Ascending aorta (tissue), 2 donors: ENCODE measurements around the gene GJA4. TPM values are rescaled to one million over a fixed set of nuclear protein-coding genes. Genes with fewer than 3 reads are reported as not detected.
"Not testable (repeated sequence)": the region's sequence is repeated elsewhere in the genome, so short reads cannot be mapped to it uniquely, and the experiment has no call there.

Experiments used
- DNase-seq, 2 donors: peaks; one replicate each; pipeline ENCODE4 v3.0.0-alpha.2; 2019; ENCODE audit warnings: low spot score in 2 of 2
- H3K27ac ChIP-seq, 2 donors: fragments of 200-600 bp; sonication (generic); one replicate each; pipeline ENCODE4 v1.5.1; 2016 to 2017; ENCODE audit warnings: mild to moderate bottlenecking in 1 of 2
- H3K27me3 ChIP-seq: fragments of 200-600 bp; sonication (generic); one replicate; pipeline ENCODE4 v1.5.1; 2017
- H3K36me3 ChIP-seq, 2 donors: fragments of 200-600 bp; sonication (generic); one replicate each; pipeline ENCODE4 v1.5.1; 2016
- H3K4me1 ChIP-seq, 2 donors: fragments of 200-600 bp; sonication (generic); one replicate each; pipeline ENCODE4 v1.5.1; 2016 to 2017; ENCODE audit warnings: mild to moderate bottlenecking in 1 of 2
- H3K4me3 ChIP-seq, 2 donors: fragments of 200-600 bp; sonication (generic); one replicate each; pipeline ENCODE4 v1.5.1; 2016 to 2017; ENCODE audit warnings: mild to moderate bottlenecking in 1 of 2
- H3K9me3 ChIP-seq, 2 donors: fragments of 200-600 bp; sonication (generic); one replicate each; pipeline ENCODE4 v1.5.1; 2016
- CTCF ChIP-seq, 3 experiments: fragments of 200-600 bp in 2 of 3; fragments of 450-650 bp in 1 of 3; sonication (generic) in 2 of 3; IDR thresholded peaks; one replicate each; pipeline ENCODE4 v1.5.1; 2016 to 2019; ENCODE audit warnings: antibody characterized with exemption in 3 of 3, mild to moderate bottlenecking in 1 of 3, moderate library complexity in 1 of 3
- intact Hi-C: fragments of 100-400 bp; cut with DNase I; formaldehyde crosslinking; loops from one replicate; pipeline ENCODE4 v1.15.1; 2023
- total RNA-seq: library from RNA; depleted of rRNA; stranded (reverse); fragments of >200 nt; gene quantifications from one replicate; pipeline ENCODE4 v1.1.0, GENCODE V29; 2016

Gene GJA4
- total RNA-seq, 1 donor from 2014 or later: 190 TPM

DNA sequence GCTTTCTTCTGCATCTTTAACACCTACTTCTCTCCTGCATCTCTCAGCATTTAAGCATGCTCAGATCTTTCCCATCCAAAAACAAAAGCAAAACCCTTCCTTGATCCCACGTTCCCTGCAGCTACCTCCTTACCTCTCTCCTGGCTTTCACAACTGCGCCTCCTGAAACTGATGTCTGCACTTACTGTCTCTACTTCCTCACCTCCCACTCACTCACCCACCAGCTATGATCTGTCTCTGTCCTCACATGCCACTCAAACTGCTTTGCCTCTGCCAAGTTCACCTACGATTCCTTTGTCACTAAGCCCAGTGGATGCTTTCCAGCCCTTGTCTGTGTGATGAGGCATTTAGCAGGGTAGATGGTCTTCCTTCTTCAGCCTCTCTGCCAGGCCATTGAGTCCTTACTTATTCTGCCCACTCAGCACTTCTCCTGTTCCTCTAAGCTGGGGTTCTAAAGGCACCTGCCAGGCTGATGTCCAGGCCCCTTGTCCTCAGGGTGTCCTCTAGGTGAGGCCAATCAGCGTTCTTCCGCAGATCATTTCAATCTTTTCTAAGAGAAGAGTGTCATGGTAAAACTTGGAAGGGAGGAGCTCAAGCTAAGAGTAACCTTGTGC is 21.8 kb upstream of the GJA4 start:
- no peaks in the 10 kb centered on the region for H3K4me1 ChIP-seq
- intact Hi-C loops: no loop called here
- no peak overlapping the region for H3K27ac ChIP-seq
- no peaks in the 10 kb centered on the region for H3K27me3 ChIP-seq
- no peak overlapping the region for H3K4me3 ChIP-seq
- no peak for DNase-seq
- H3K9me3 ChIP-seq: no peaks in the 10 kb centered on the region
- no peak for TF ChIP-seq CTCF (IDR thresholded peaks at IDR 0.05)
- no peaks in the 10 kb centered on the region for H3K36me3 ChIP-seq

DNA sequence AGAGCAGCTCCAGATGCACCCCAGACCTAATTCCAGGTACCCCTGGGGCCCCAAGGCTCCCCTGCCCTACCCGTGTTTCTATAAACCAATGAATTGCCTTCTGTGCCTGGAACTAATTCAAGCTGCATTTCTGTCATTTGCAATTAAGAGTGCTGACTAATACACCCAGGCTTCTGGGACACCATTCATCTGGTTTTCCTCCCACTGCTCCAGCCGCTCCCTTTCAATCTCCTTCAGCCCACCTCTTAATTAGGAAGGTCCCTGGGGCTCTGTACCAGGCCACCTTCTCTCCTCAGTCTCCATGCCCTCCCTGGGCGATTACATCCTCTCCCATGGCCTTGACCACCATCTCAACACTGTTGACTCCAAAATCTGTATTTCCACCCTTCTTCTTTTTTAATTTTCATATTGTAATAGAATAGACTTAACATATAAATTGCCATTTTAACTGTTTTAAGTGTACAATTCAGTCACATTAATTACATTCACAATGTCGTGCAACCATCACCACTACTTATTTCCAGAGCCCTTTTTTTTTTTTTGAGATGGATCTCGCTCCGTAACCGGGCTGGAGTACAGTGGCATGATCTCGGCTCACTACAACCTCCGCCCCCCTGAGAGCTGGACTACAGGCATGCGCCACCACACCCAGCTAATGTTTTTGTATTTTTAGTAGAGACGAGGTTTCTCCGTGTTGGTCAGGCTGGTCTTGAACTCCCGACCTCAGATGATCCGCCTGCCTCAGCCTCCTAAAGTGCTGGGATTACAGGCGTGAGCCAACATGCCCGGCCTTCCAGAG is 21.0 kb upstream of the GJA4 start:
- no peaks in the 10 kb centered on the region for H3K27me3 ChIP-seq
- no peak overlapping the region for H3K27ac ChIP-seq
- DNase-seq: no peak
- no peak overlapping the region for H3K4me3 ChIP-seq
- H3K4me1 ChIP-seq: no peaks in the 10 kb centered on the region
- no peak for TF ChIP-seq CTCF (IDR thresholded peaks at IDR 0.05)
- intact Hi-C loops: no loop called here
- no peaks in the 10 kb centered on the region for H3K36me3 ChIP-seq
- no peaks in the 10 kb centered on the region for H3K9me3 ChIP-seq

DNA sequence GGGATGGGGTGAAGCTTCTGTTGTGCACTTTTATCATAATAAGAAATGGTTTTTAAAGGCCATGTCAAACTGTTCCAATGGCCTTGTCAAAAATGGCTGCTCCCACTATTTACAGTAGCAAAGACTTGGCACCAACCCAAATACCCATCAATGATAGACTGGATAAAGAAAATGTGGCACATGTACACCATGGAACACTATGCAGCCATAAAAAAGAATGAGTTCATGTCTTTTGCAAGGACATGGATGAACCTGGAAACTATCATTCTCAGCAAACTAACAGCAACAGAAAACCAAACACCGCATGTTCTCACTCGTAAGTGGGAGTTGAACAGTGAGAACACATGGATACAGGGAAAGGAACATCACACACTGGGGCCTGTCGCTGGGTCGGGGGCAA is 19.7 kb upstream of the GJA4 start:
- H3K4me1 ChIP-seq, intact Hi-C loops, DNase-seq, H3K27me3 ChIP-seq, H3K27ac ChIP-seq, H3K9me3 ChIP-seq, H3K36me3 ChIP-seq, H3K4me3 ChIP-seq: not testable (repeated sequence)

DNA sequence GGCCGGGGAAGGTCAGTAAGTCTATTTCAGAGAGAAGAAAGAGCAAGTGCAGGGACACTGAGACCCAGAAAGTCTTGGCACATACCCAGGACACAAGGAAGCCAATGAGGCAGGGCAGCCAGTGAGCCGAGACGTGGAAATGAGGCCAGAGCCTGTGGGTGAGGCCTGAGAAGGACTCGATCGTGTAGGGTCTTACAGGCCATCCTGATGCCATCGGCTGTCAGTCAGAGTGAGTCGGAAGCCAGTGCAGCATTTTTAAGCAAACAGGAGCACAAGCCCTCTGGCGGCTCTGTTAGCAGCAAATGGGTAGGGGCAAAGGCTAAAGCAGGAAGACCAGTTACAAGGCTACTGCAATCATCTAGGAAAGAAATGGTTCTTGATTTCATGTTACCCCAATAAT is 17.8 kb upstream of the GJA4 start:
- DNase-seq: no peak
- TF ChIP-seq CTCF (IDR thresholded peaks at IDR 0.05): no peak

DNA sequence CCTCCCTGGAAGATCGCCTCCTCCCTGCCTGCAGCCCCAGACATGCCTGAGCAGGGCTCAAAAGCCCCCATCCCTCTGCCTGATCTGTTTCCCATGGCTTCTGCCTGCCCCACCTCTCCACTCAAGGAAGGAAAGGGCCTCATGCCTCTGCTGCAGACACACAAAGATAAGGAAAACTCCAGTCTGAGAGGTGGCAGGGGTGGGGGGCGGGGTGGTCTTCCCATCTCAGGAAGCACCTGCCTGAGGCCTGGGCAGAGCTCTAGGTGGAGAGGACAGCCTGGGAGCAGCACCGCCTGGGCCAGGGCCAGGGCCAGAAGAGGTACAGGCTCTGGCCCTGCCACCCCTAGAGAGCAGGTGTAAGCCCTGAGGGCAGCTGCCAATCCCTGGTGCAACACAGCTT is 15.9 kb upstream of the GJA4 start:
- intact Hi-C loops: no loop called here
- Histone ChIP-seq H3K4me1 (peaks cover 5 to 12% of the 10 kb centered on the region in 2 donors), H3K9me3 (no peaks in the 10 kb centered on the region), H3K36me3 (no peaks in the 10 kb centered on the region), H3K27me3 (peaks cover 6% of the 10 kb centered on the region), H3K27ac (no peak overlapping the region), H3K4me3 (no peak overlapping the region)
- TF ChIP-seq CTCF (IDR thresholded peaks at IDR 0.05): no peak
- no peak for DNase-seq

More for the DNA sequence above, 17.8 kb upstream of the GJA4 start:
- H3K27ac ChIP-seq: no peak overlapping the region
- no peaks in the 10 kb centered on the region for H3K27me3 ChIP-seq
- no peaks in the 10 kb centered on the region for H3K4me1 ChIP-seq
- no peak overlapping the region for H3K4me3 ChIP-seq
- H3K9me3 ChIP-seq: no peaks in the 10 kb centered on the region
- no peaks in the 10 kb centered on the region for H3K36me3 ChIP-seq
- intact Hi-C loops: no loop called here

GRCh38 chr1:34777519-34778321 is 15.1 kb upstream of the GJA4 start:
- Histone ChIP-seq H3K9me3 (no peaks in the 10 kb centered on the region), H3K36me3 (no peaks in the 10 kb centered on the region), H3K27me3 (peaks cover 6% of the 10 kb centered on the region), H3K4me3 (no peak overlapping the region), H3K4me1 (peaks cover 5 to 12% of the 10 kb centered on the region in 2 donors), H3K27ac (no peak overlapping the region)
- intact Hi-C loops: no loop called here
- TF ChIP-seq CTCF (IDR thresholded peaks at IDR 0.05): no peak
- DNase-seq: no peak
